Mesothelial cell of epicardium (in vitro differentiated cells): Measurements from ENCODE around the gene SLIT3. TPM values are rescaled to one million over a fixed set of nuclear protein-coding genes. Genes with fewer than 3 reads are reported as not detected.

Source experiments
- DNase-seq, 2 experiments: peaks; one replicate each; pipeline ENCODE4 v3.0.0; 2021; ENCODE audit warnings: low spot score in 2 of 2; ENCODE audit not compliant: unreplicated experiment in 2 of 2
- H3K27ac Mint-ChIP-seq: 2 replicates; pipeline ENCODE4 v1.8.0; 2021; ENCODE audit warnings: mixed read lengths
- H3K27me3 Mint-ChIP-seq: 2 replicates; pipeline ENCODE4 v1.8.0; 2021; ENCODE audit warnings: low read depth, mixed read lengths
- H3K36me3 Mint-ChIP-seq: 2 replicates; pipeline ENCODE4 v1.8.0; 2021; ENCODE audit warnings: mixed read lengths
- H3K4me1 Mint-ChIP-seq: 2 replicates; pipeline ENCODE4 v1.8.0; 2021; ENCODE audit warnings: mixed read lengths
- H3K4me3 Mint-ChIP-seq: 2 replicates; pipeline ENCODE4 v1.8.0; 2021; ENCODE audit warnings: mild to moderate bottlenecking, moderate library complexity, mixed read lengths
- H3K9me3 Mint-ChIP-seq: 2 replicates; pipeline ENCODE4 v1.8.0; 2021; ENCODE audit warnings: mixed read lengths
- CTCF ChIP-seq: fragments of 200-600 bp; sonication (generic); IDR thresholded peaks from one replicate; pipeline ENCODE4 v1.5.0; 2021; ENCODE audit warnings: antibody characterized with exemption; ENCODE audit not compliant: unreplicated experiment
- total RNA-seq: library from RNA; stranded (reverse); gene quantifications from 3 replicates; pipeline ENCODE4 v1.2.1, GENCODE V29; 2021

SLIT3 gene
- total RNA-seq, 1 donor from 2014 or later: 65.1 TPM

GRCh38 chr5:168865968-168866367 is 435.0 kb downstream of the SLIT3 start:
- Mint-ChIP-seq H3K4me3 (no peak overlapping the region), H3K27ac (no peak overlapping the region), H3K9me3 (no peaks in the 10 kb centered on the region), H3K27me3 (peaks cover 35% of the 10 kb centered on the region), H3K36me3 (no peaks in the 10 kb centered on the region), H3K4me1 (peaks cover 26% of the 10 kb centered on the region)
- no peak for DNase-seq
- TF ChIP-seq CTCF: no peak

- Mint-ChIP-seq H3K36me3 (no peaks in the 10 kb centered on the region), H3K4me3 (no peak overlapping the region), H3K9me3 (no peaks in the 10 kb centered on the region), H3K27ac (no peak overlapping the region), H3K27me3 (peaks cover 43% of the 10 kb centered on the region), H3K4me1 (peaks cover 10% of the 10 kb centered on the region)
- no peak for TF ChIP-seq CTCF
- DNase-seq: no peak
Observed at GRCh38 chr5:168863021-168863420, 437.9 kb downstream of the SLIT3 start.

- H3K9me3 Mint-ChIP-seq: peaks cover under 1% of the 10 kb centered on the region
- H3K27me3 Mint-ChIP-seq: peaks cover 48% of the 10 kb centered on the region
- no peak for DNase-seq
- H3K36me3 Mint-ChIP-seq: no peaks in the 10 kb centered on the region
- no peak overlapping the region for H3K4me3 Mint-ChIP-seq
- no peak for TF ChIP-seq CTCF
- peaks cover 3% of the 10 kb centered on the region for H3K4me1 Mint-ChIP-seq
- no peak overlapping the region for H3K27ac Mint-ChIP-seq
Observed at GRCh38 chr5:168860503-168860902, 440.4 kb downstream of the SLIT3 start.

- no peak overlapping the region for H3K4me3 Mint-ChIP-seq
Observed at GRCh38 chr5:168860081-168860480, 440.9 kb downstream of the SLIT3 start.

GRCh38 chr5:168859471-168859870 is 441.5 kb downstream of the SLIT3 start:
- no peak for TF ChIP-seq CTCF
- peaks cover 56% of the 10 kb centered on the region for H3K27me3 Mint-ChIP-seq
- peaks cover 4% of the 10 kb centered on the region for H3K9me3 Mint-ChIP-seq
- H3K4me1 Mint-ChIP-seq: peaks cover 3% of the 10 kb centered on the region
- DNase-seq: no peak
- H3K27ac Mint-ChIP-seq: no peak overlapping the region
- H3K4me3 Mint-ChIP-seq: no peak overlapping the region
- peaks cover 3% of the 10 kb centered on the region for H3K36me3 Mint-ChIP-seq

More at GRCh38 chr5:168860081-168860480, 440.9 kb downstream of the SLIT3 start:
- Mint-ChIP-seq H3K27ac (no peak overlapping the region), H3K27me3 (peaks cover 52% of the 10 kb centered on the region), H3K9me3 (peaks cover 4% of the 10 kb centered on the region), H3K4me1 (peaks cover 3% of the 10 kb centered on the region), H3K36me3 (peaks cover 3% of the 10 kb centered on the region)
- no peak for TF ChIP-seq CTCF
- no peak for DNase-seq

GRCh38 chr5:168858994-168859393 is 441.9 kb downstream of the SLIT3 start:
- Mint-ChIP-seq H3K27me3 (peaks cover 56% of the 10 kb centered on the region), H3K9me3 (peaks cover 4% of the 10 kb centered on the region), H3K36me3 (peaks cover 3% of the 10 kb centered on the region), H3K27ac (no peak overlapping the region), H3K4me3 (no peak overlapping the region), H3K4me1 (peaks cover 3% of the 10 kb centered on the region)
- no peak for DNase-seq
- TF ChIP-seq CTCF: no peak
